GM13976 (cell line): ENCODE results near the gene HDAC9.

Experiments used
- DNase-seq: peaks from one replicate; pipeline ENCODE4 v3.0.0; 2012; ENCODE audit warnings: low spot score
- in situ Hi-C: fragments of 300-500 bp; cut with MboI; formaldehyde crosslinking; loops from one replicate; pipeline ENCODE4 v1.12.0; 2022; ENCODE audit warnings: low sequenced_read_pairs, mixed read lengths, inconsistent platforms; ENCODE audit not compliant: unreplicated experiment
- TF ChIP-seq, protein P1 (sequence below): IDR thresholded peaks from 2 replicates; pipeline ENCODE4 v1.5.1; 2012; ENCODE audit warnings: borderline replicate concordance, mild to moderate bottlenecking; ENCODE audit not compliant: insufficient read depth; ENCODE audit errors: extremely low read depth, missing control alignments, control extremely low read depth

The HDAC9 gene

DNA sequence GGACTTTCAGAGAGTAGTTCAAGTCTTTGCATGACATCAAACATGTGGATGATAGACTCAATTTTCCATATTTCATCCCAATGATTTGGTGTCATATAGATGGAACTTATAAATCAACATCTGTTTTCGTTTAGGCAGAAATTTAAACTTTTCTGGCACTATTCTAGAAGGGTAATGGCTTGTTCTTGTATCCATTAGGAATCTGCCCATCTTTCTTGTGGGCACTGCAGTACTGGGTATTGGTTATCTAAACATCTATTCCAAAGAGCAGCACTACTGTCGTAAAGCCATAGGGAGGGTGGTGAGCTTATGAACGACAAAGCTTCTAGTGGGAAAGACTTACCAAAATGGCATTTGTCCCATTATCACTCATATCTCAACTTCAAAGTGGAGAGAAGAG is 348.4 kb downstream of the HDAC9 start:
- in situ Hi-C loops: no loop called here
- DNase-seq: no peak
- TF ChIP-seq, protein P1, sequence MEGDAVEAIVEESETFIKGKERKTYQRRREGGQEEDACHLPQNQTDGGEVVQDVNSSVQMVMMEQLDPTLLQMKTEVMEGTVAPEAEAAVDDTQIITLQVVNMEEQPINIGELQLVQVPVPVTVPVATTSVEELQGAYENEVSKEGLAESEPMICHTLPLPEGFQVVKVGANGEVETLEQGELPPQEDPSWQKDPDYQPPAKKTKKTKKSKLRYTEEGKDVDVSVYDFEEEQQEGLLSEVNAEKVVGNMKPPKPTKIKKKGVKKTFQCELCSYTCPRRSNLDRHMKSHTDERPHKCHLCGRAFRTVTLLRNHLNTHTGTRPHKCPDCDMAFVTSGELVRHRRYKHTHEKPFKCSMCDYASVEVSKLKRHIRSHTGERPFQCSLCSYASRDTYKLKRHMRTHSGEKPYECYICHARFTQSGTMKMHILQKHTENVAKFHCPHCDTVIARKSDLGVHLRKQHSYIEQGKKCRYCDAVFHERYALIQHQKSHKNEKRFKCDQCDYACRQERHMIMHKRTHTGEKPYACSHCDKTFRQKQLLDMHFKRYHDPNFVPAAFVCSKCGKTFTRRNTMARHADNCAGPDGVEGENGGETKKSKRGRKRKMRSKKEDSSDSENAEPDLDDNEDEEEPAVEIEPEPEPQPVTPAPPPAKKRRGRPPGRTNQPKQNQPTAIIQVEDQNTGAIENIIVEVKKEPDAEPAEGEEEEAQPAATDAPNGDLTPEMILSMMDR: no peak

DNA sequence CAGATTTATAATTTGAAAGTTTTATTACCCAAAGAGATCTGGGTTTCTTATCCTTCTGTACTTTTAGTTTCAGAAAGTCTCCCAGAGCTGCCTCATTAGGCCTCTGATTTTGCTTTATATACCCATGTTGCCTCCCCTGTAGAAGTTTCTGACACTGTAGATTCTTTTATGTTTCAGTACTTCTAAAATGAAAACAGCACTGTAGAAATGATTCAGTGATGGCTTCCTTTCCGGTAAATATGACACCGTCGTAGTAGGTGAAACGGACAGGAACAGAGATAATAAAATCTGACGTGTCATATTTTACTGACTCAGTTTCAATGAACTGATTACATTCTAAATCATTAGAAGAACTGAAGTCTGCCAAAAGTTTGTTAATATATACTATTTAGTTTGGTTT is 349.2 kb downstream of the HDAC9 start:
- in situ Hi-C loops: no loop called here
- DNase-seq: no peak
- TF ChIP-seq, protein P1: no peak

DNA sequence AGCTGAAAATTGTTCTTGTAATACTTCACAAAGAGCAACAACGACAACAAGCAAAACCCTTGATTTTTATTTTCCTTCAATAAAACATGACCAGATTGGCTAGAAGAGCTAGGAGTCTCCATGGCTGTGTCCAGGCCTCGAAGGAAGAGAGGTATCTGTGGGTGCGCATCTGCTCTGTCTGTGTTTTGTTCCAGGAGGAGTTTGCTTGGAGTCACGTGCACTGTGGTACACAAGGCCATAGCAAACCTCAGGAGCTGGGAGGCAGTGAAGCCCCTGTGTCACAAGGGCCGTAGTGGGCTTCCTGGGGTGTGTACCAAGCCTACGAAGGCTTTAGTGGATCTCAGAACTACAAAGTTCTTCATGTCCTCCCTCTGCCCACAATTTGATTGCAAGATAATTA is 350.2 kb downstream of the HDAC9 start:
- in situ Hi-C loops: no loop called here
- TF ChIP-seq, protein P1: no peak
- no peak for DNase-seq

DNA sequence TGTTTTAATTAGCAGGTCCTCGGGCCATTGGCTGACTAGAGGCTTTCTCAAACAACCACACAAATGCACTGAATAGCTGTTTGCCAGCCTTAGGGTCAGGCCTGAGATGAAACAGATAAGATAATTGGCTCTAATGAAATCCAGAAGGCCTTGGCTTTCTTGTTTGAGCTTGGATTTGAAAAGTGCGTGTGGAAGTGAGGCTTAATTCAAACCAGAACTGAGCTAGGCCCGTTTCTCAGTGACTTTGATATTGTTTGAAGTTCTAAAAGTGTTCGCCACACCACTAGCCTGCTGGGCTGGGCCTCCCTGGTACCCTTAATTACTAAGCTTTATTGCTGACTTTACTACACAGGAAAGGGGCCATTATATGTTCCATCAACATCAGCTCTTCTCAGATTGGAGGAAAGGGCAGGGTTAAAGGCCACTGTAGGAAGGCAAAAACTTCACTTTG is 351.2 kb downstream of the HDAC9 start:
- DNase-seq: no peak
- in situ Hi-C loops: no loop called here
- TF ChIP-seq, protein P1: no peak

DNA sequence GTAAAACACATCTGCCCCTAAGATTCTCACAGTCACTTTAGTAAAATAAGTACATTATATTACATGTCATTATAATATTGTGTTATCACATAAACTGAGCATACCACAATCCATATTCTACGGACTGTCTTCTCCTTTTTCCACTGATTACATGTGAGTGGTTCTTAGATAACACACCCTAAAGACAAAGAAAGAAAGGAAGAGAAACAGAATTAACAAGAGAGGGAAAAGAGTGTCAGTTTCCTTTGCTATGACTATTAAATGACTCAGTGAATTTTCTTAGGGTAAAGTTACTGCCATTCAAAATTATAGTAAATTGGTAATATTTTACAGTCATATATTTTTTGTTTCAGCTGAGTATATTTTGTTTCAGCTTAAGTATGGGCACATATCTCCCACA is 353.6 kb downstream of the HDAC9 start:
- no peak for DNase-seq
- TF ChIP-seq, protein P1: no peak
- in situ Hi-C loops: no loop called here

DNA sequence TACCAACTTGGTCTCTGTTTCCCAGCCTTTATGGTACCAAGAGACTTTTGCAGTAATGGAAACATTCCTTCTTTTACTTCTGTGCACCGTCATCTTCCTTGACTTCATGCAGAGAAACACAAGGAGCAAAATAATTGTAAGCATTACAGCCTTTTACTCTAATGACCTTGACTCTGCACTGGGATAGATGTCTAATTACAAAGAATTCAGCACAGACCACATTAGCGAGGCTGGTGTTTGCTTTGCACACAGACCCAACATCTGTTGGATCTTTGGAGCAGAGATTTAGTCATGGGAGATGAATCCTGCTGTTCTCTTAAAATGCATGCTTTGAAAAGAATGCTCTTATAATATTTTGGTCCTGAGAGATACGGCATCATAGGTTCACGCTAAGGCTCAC is 360.2 kb downstream of the HDAC9 start:
- in situ Hi-C loops: no loop called here
- TF ChIP-seq, protein P1: no peak
- no peak for DNase-seq

DNA sequence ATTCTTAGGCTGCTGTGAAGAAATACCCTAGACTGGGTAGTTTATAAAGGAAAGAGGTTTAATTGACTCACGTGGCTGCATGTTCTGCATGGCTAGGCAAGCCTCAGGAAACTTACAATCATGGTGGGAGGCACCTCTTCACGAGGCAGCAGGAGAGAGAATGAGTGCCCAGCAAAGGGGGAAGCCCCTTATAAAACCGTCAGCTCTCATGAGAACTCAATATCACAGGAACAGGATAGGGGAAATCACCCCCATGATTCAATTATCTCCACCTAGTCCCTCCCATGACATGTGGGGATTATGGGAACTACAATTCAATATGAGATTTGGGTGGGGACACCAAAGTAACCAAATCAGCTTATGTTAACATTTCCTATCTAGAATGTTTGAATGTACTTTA is 362.7 kb downstream of the HDAC9 start:
- in situ Hi-C loops: no loop called here
- no peak for DNase-seq
- TF ChIP-seq, protein P1: no peak
